Suprapubic skin (tissue), 4 donors: ENCODE measurements around the gene CPEB4.

ENCODE experiments used
- POLR2A ChIP-seq, 2 donors: fragments of 450-650 bp; IDR thresholded peaks; one replicate each; pipeline ENCODE4 v1.6.1; 2017; ENCODE audit warnings: antibody characterized with exemption in 2 of 2, mild to moderate bottlenecking in 2 of 2, moderate library complexity in 2 of 2
- POLR2AphosphoS5 ChIP-seq, 3 donors: sonication (generic); formaldehyde crosslinking; IDR thresholded peaks; one replicate each; pipeline ENCODE4 v1.6.1; 2017; ENCODE audit warnings: antibody characterized with exemption in 3 of 3
- TF ChIP-seq, protein P1 (sequence below), 2 donors: fragments of 200-600 bp in 1 of 2; fragments of 450-650 bp in 1 of 2; sonication (generic) in 1 of 2; IDR thresholded peaks; one replicate each; pipeline ENCODE4 v1.5.1; 2016 to 2019; ENCODE audit warnings: antibody characterized with exemption in 2 of 2, mild to moderate bottlenecking in 1 of 2, moderate library complexity in 1 of 2

DNA sequence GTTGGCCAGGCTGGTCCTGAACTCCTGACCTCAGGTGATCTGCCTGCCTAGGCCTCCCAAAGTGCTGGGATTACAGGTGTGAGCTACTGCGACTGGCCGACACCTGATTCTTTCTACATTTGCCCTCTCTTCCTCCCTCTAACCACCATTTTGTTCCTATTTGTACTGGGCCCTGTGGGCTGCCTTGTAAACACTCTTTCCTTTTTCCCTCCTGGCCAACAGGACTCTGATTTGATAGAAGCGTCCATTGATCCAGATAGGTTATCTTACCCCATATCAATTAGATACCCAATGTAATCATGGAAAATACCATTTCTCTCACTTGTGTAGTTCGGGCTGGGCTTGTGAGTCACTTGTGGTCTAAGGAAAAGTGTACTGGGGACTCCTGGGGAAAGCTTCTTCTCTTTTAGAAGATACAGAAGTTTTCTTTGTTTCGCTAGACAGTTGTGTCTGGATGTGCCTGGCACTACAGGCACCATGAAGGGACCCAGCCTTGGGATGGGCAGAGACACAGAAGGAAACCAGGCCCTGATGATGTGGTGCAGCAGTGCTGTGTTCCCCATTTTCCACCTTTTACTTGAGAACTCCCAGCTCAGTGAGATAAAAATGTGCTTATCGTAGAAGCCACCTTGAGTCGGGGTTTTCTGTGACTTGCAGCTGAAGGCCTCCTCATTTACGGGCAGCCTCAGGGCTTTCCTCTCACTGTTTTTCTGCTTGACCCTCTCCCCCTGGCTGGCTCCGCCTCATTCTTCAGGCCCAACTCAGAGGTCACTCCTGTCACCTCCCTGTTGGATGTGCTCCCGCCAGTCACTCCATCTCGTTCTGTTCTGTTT, 32.8 kb upstream of the CPEB4 start:
- TF ChIP-seq, protein P1, sequence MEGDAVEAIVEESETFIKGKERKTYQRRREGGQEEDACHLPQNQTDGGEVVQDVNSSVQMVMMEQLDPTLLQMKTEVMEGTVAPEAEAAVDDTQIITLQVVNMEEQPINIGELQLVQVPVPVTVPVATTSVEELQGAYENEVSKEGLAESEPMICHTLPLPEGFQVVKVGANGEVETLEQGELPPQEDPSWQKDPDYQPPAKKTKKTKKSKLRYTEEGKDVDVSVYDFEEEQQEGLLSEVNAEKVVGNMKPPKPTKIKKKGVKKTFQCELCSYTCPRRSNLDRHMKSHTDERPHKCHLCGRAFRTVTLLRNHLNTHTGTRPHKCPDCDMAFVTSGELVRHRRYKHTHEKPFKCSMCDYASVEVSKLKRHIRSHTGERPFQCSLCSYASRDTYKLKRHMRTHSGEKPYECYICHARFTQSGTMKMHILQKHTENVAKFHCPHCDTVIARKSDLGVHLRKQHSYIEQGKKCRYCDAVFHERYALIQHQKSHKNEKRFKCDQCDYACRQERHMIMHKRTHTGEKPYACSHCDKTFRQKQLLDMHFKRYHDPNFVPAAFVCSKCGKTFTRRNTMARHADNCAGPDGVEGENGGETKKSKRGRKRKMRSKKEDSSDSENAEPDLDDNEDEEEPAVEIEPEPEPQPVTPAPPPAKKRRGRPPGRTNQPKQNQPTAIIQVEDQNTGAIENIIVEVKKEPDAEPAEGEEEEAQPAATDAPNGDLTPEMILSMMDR (IDR thresholded peaks at IDR 0.05): no peak
- TF ChIP-seq POLR2A (IDR thresholded peaks at IDR 0.05): no peak
- no peak for TF ChIP-seq POLR2AphosphoS5 (IDR thresholded peaks at IDR 0.05)
